Renal cortical epithelial cell (primary cell): Measurements from ENCODE around the gene ELP4. TPM values are rescaled to one million over a fixed set of nuclear protein-coding genes. Genes with fewer than 3 reads are reported as not detected.
"Not testable (repeated sequence)": the region's sequence is repeated elsewhere in the genome, so short reads cannot be mapped to it uniquely, and the experiment has no call there.

ENCODE experiments used
- DNase-seq: peaks from one replicate; pipeline ENCODE4 v3.0.0-alpha.2; 2011; ENCODE audit warnings: low read depth
- total RNA-seq: library from RNA; depleted of rRNA; stranded (reverse); fragments of >200 nt; gene quantifications from 2 replicates; pipeline ENCODE4 v1.2.3, GENCODE V29; 2014

Gene ELP4
- total RNA-seq: 22.4 and 29.7 TPM in 2 replicates

- DNase-seq: peak; percentile 94
Measured at GRCh38 chr11:31509429-31510345, at the start of gene ELP4, which contains the start of gene IMMP1L. Gene ELP4 (plus strand): TSS chr11:31509767. CDS start chr11:31509785, 18 bp downstream. Gene IMMP1L (minus strand): TSS chr11:31509622. CDS start chr11:31463276, 46,346 bp downstream.

- no peak for DNase-seq
Measured at GRCh38 chr11:31464436-31464835, 45.1 kb upstream of the ELP4 start.

GRCh38 chr11:31474083-31474482 lies 35.5 kb upstream of the ELP4 start:
- no peak for DNase-seq

- DNase-seq: no peak
Measured at GRCh38 chr11:31477528-31478222, 31.9 kb upstream of the ELP4 start.

GRCh38 chr11:31478223-31478590 lies 31.4 kb upstream of the ELP4 start:
- no peak for DNase-seq

GRCh38 chr11:31479066-31479465 lies 30.5 kb upstream of the ELP4 start:
- no peak for DNase-seq

- no peak for DNase-seq
Measured at GRCh38 chr11:31480930-31481329, 28.6 kb upstream of the ELP4 start.

- DNase-seq: no peak
Measured at GRCh38 chr11:31484497-31484896, 25.1 kb upstream of the ELP4 start.

- DNase-seq: peak; percentile 72
Measured at GRCh38 chr11:31487848-31488247, 21.7 kb upstream of the ELP4 start.

GRCh38 chr11:31492320-31492913 lies 17.1 kb upstream of the ELP4 start:
- peak; percentile 86 for DNase-seq

GRCh38 chr11:31493235-31493634 lies 16.3 kb upstream of the ELP4 start:
- DNase-seq: no peak

GRCh38 chr11:31493762-31494161 lies 15.8 kb upstream of the ELP4 start:
- DNase-seq: not testable (repeated sequence)

GRCh38 chr11:31499576-31500178 lies 9.9 kb upstream of the ELP4 start:
- no peak for DNase-seq

- no peak for DNase-seq
Measured at GRCh38 chr11:31500560-31500959, 9.0 kb upstream of the ELP4 start.

- peak; percentile 8 for DNase-seq
Measured at GRCh38 chr11:31509051-31509428, 527 bp upstream of the ELP4 start.

- no peak for DNase-seq
Measured at GRCh38 chr11:31512117-31512516, 2.5 kb downstream of the ELP4 start.

GRCh38 chr11:31521497-31522150 lies 12.1 kb downstream of the ELP4 start:
- no peak for DNase-seq

- no peak for DNase-seq
Measured at GRCh38 chr11:31529189-31529588, 19.6 kb downstream of the ELP4 start.

- DNase-seq: no peak
Measured at GRCh38 chr11:31529701-31530100, 20.1 kb downstream of the ELP4 start.

GRCh38 chr11:31531293-31531692 lies 21.7 kb downstream of the ELP4 start:
- no peak for DNase-seq

GRCh38 chr11:31535479-31535878 lies 25.9 kb downstream of the ELP4 start:
- DNase-seq: no peak

- DNase-seq: no peak
Measured at GRCh38 chr11:31542862-31543261, 33.3 kb downstream of the ELP4 start.
